IPS-18c (cell line): ENCODE data around the gene SLC17A4.
"Not testable (repeated sequence)": the region's sequence is repeated elsewhere in the genome, so short reads cannot be mapped to it uniquely, and the experiment has no call there.

Experiments used
- H3K4me3 ChIP-seq: 2 replicates; pipeline ENCODE4 v1.7.0; 2013; ENCODE audit warnings: low read depth, mild to moderate bottlenecking, low read length, moderate library complexity; ENCODE audit not compliant: insufficient read depth
- H3K9me3 ChIP-seq: one replicate; pipeline ENCODE4 v1.6.1; 2013; ENCODE audit warnings: mild to moderate bottlenecking, low read length, moderate library complexity; ENCODE audit not compliant: control insufficient read depth, insufficient read depth

SLC17A4 gene

DNA sequence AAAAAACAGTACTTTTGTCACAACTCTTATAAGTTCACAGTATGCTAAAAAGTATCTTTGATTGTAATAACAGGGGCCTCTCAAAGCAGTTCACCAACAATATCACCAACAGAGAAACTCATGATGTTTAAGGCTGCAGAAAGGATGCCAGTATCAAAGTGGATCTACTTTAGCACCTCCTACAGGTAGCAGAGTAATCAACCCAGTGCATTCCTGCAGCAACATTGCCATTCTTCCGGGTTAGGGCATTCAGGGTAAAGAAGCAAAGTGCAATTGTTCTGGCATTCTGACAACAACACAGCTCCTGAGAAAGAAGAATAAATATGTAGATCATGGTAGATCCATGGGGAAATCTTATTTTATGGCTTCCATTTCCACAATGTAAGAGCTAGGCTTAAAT is 7.6 kb upstream of the SLC17A4 start:
- H3K4me3 ChIP-seq: no peak overlapping the region
- peaks cover 4% of the 10 kb centered on the region for H3K9me3 ChIP-seq

DNA sequence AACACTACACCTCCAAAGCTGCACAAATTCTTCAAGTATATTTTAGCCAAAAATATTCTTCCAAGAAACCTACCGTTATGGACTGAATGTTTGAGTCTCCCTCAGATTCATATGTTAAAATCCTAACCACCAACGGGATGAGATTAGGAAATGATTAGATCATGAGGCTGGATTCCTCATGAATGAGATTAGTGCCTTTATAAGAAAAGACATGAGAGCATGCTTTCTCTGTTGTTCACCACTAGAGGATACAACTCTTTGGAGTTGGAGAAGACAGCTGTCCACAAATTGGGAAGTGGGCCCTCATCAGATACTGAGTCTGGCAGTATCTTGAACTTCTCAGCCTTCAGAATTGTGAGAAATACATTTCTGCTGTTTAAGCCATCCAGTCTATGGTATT is 7.1 kb upstream of the SLC17A4 start:
- Histone ChIP-seq H3K9me3 (no peaks in the 10 kb centered on the region), H3K4me3 (no peak overlapping the region)

DNA sequence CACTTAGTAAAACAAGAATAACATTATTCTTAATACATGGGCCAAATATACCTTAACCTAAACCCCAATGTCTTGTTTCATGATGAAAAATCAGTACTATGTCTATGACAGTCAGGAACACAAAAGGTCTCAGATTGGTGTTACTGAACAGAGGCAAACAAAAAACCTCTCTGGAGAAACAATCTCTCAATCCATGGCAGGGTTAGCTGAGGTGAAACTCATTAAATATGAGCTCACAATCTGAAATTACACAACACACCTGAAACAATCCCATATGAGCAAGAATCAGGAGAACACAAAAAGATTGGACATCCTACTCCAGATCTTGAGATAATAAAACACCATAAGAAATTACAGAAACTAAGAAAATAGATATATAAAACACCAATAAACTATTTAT is 6.5 kb upstream of the SLC17A4 start:
- H3K4me3 ChIP-seq: no peak overlapping the region
- no peaks in the 10 kb centered on the region for H3K9me3 ChIP-seq

DNA sequence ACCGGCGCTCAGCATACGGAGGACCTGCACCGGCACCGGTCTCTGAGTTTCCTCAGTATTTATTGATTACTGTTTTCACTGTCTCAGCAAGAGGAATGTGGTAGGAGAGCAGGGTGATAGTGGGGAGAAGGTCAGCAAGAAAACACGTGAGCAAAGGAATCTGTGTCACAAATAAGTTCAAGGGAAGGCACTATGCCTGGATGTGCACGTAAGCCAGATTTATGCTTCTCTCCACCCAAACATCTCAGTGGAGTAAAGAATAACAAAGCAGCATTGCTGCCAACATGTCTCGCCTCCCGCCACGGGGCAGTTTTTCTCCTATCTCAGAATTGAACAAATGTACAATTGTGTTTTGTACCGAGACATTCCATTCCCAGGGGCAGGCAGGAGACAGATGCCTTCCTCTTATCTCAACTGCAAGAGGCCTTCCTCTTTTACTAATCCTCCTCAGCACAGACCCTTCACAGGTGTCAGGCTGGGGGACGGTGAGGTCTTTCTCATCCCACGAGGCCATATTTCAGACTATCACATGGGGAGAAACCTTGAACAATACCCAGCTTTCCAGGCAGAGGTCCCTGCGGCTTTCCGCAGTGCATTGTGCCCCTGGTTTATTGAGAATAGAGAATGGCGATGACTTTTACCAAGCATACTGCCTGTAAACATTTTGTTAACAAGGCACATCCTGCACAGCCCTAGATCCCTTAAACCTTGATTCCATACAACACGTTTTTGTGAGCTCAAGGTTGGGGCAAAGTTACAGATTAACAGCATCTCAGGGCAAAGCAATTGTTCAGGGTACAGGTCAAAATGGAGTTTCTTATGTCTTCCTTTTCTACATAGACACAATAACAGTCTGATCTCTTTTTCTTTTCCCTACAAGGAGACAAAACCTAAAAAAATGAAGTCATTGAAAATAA is 5.7 kb upstream of the SLC17A4 start:
- H3K4me3 ChIP-seq, H3K9me3 ChIP-seq: not testable (repeated sequence)

DNA sequence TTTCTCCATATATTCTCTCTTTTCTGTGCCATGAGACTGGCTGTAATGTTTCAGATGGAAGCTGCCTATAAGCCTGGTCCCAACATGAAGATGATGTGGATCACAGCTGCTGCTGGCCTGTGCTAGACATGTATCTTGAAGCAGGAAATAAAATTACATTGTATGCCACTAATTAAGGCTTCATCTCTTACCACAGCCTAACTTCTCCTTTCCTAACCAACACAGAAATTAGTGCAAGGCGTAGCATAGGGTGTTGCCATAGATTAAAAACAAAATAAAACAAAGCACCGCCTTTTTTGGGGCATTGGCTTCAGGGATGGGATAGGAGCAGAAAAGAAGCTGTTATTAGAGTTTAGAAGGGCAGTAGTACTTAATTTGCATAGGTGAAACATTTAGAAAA is 4.7 kb upstream of the SLC17A4 start:
- H3K9me3 ChIP-seq: no peaks in the 10 kb centered on the region
- H3K4me3 ChIP-seq: no peak overlapping the region

DNA sequence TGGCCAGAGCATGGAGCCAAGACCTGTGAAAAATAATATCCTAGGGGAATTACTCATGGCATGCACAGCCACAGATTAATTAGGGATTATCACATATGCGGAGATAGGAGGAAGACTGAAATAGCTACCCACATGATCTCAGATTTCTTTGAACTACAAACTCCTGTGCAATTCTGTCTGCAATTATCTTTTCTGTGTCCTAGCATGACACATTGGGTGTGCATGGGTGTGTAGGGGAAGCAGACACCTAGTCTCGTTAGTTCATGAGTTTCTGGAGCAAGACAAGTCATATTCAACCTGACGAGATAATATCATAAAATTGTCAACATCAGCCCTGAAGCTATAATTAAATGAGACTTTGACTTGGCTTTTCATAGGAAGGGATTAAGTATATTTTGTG is 3.6 kb upstream of the SLC17A4 start:
- H3K4me3 ChIP-seq: no peak overlapping the region
- H3K9me3 ChIP-seq: no peaks in the 10 kb centered on the region

DNA sequence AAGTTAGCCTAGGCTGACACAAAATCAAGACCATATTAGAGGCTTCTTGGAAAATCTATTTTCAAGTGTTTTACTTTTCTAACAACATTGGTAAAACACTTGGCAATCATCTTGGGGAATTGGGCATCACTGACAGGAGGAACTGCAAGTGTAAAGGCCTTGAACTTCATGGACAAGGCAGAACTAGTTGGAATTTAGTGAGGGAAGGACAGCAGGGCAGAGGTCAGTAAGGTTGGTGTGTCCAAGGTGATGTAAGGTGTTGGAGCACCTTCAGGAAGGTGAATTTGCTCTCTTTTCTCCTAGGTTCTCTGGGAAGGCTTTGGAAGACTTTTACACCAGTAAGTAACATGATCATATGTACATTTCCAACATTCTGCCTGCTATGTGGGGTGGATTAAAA is 1.5 kb upstream of the SLC17A4 start:
- Histone ChIP-seq H3K4me3 (no peak overlapping the region), H3K9me3 (no peaks in the 10 kb centered on the region)

DNA sequence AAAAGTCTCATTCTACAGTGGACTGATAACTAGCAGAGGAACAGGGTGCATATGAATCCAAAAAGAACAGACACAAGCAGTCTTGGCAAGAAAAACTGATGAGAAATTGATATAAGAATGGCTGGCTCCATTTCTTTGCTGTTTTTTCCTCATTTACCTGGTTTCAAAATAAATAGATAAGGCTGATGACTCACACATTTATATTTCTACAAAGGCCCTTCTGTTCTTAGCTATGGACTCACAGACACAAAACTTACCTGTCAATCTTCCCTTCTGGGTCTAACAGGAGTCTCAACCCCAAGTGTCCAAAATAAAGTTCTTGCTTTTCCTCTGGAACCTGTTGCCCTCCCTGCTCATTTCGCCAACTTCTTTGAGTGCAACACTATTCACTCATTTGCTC is 941 bp downstream of the SLC17A4 start:
- H3K9me3 ChIP-seq: no peaks in the 10 kb centered on the region
- no peak overlapping the region for H3K4me3 ChIP-seq

DNA sequence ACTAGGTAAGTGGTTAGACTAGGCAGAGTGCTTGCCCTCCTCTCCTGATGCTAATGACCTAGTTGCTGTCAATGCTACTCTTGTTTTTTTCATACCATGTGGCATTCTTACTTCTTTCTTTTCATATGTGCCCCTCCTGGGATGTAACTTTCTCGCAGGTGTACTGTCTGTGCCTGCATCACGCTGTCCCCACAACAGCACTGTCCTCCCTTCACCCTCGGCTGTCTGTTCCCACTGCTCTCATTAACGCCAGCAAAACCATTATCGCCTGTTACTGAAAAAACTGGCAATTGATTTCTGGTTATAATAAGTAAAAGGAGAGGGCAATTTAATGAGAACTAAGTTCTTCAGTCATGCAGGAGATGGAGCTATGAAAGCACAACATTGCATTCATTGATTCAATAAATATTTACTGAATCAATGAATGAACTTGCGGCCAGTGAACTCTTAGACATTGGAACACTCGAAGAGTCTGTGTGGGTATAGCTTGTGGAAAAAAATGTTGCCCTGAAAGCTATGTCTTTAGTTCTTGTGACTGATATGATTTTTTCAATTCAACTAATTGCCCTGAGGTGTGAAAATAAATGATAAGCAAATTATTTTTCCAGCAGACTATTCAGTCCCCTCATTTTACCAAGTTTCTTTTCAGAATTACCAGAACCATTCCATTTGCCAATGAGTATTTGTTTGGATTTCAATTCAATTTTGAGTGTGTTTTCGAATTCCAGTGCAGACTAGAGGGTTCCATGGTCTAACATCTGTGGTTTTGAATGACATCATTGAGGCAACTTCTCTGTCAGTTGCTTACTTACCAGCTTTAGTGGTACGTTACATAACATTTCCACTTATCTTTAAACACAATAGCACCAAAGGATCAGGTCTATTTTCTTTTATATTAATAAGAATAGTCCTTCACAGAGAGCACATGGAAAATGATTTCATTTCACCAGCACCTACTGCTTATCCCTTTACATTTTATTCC is 2.1 kb downstream of the SLC17A4 start:
- Histone ChIP-seq H3K4me3 (no peak overlapping the region), H3K9me3 (no peaks in the 10 kb centered on the region)

DNA sequence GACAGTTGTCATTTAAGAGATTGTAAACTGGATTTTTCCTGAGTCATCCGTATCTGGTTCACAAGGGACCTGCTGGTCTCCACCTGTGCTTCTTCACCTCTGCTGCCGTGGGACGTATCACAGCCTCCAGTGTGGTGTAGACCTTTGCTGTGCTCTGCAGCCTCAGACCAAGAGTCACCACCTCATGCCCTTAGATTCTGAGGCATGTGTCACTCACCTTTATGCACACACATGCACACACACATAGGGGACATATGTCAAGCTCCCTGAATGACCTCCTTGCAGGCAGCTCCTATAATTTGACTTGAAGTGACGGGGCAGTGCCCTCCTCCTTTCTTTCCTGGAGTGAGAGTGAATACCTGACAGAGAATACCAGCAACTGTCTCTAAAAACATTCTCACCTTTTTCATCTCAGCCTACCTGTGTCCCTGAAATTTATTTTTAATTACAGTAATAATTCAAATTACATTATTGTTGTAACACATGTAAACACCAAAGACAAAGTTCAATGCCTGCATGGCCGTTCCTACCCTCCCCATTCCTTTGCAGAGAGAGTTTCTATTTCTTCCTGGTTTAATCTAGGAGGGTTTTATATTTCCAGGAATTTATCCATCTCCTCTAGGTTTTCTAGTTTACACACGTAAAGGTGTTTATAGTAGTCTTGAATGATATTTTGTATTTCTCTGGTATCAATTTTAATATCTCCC is 3.5 kb downstream of the SLC17A4 start:
- H3K4me3 ChIP-seq: no peak overlapping the region
- no peaks in the 10 kb centered on the region for H3K9me3 ChIP-seq

DNA sequence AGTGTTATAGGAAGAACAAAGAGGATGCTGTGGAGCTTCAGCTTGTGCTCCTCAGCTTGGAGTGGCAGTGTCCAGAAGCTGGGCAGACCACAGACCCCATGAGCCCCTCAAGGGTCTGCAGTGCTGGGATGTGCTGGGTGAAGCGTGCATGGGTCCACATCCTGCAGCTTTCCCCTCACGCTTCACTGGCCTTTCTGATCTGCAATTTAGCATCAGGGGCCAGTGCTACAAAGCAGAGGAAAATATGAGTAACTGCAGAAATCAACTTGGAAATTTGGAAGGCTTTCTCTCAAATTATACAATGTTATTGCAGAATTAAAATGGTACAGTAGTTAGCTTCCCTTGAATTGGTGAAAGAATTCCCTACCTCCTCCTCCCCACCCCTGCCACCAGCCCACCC is 10.1 kb downstream of the SLC17A4 start:
- Histone ChIP-seq H3K9me3 (no peaks in the 10 kb centered on the region), H3K4me3 (no peak overlapping the region)

DNA sequence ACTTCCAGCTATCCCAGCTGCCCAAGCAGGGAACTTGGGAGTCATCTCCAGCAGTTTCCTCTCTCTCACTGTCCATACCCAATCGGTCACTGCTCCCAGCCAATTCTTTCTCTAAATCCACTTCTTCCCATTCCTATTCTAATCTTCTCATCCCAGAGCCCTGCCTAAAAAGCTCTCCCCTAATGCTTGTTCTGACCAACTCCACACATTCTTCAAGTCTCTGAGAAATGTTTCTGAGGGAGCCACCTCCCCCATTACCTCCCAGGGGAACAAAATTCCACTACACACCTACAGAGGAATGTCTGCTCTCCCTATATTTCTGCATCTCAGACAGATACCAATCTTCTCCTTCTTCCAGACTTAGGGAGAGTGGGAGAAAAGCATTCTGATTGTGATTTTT is 14.0 kb downstream of the SLC17A4 start:
- no peaks in the 10 kb centered on the region for H3K9me3 ChIP-seq
- H3K4me3 ChIP-seq: no peak overlapping the region

DNA sequence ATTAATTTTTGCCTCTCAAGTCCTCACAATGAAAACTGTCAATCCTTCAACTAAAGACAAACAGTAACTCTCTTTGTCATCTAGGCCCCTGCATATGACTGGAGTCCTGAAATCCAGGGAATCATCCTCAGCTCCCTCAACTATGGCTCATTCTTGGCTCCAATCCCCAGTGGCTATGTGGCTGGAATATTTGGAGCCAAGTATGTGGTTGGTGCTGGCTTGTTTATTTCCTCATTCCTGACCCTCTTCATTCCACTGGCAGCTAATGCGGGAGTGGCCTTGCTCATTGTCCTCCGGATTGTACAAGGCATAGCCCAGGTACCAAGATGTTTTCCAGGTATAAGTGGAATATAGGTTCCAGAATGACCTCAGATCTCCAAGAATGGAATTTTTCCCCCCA is 15.4 kb downstream of the SLC17A4 start:
- no peak overlapping the region for H3K4me3 ChIP-seq
- no peaks in the 10 kb centered on the region for H3K9me3 ChIP-seq

DNA sequence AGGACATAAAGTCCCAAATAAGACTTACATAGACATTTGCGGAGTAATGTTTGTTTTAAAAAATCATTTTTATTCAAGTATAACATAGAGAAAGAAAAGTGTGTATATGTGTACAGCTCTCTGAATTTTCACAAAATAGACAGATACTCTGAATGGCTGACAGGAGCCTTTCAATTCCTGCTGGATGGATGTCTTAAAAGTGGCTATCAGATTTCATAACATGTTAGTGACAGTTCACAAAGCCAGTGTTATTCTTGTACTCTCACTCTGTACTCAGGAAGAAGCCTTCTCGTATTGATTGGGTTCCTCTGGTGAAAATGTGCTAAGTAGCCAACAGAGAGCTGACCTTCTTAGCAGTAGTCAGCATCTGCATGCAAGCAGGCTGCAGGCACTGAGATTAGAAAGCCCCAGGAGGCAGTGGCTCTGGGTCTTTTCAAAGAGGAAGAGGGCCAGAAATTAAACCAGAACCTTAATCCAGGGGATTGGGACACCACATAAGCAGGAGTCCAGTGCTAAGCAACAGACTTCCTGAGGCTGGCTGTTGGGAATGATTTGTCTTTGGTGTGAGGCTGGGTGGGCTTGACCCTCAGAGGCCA is 19.7 kb downstream of the SLC17A4 start:
- Histone ChIP-seq H3K4me3 (no peak overlapping the region), H3K9me3 (no peaks in the 10 kb centered on the region)

DNA sequence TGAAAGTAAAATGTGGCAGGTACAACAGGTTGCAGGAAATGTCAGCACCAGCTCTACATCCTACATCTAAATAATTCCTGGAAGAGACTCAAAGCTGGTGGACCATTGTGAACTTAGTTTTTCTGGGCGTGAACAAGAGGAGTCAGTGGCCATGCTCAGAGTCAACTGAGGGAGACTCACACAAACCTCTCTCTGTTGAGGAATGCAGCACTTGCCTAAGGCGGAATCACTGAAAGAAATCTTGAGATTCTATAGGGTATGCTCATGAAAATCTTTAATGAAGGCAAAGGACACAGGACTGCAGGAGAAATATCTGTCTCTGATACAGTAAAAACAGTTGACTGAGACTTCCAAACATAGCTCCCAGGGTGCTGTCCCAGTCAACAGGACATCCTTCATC is 22.5 kb downstream of the SLC17A4 start:
- H3K4me3 ChIP-seq: no peak overlapping the region

DNA sequence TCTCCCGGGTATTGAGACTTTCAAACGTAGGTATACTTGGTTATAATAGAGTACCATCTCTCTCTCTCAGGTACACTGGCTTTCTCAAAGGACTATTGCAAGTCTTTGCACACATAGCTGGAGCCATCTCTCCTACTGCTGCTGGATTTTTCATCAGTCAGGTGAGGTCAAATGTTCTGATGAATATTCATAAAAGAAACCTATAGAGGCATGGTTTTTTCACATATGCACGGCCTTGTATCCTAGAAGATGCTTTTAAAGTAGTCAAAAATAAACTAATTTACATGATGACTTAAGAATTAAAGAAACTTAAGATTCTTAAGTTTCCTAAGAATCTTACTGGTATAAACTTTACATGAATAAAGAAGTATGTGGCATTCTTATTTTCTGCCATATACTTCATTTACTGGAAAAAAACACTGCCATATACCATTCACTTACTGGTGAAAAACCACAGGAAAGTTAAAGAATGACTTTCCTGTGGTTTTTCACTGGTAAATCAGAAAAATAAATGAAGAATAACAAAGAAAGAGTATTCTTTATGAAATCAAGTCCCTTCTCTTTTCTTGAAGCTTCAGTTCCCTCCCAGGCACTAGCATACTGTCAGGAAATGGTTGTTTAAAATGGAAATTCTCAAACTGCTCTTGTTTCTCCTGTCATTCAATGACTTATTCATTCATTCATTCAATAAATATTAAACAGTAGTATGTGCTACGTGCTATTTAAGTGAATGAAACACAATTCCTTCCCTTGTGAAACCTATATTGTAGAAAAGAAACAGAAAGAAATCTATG is 23.5 kb downstream of the SLC17A4 start:
- no peak overlapping the region for H3K4me3 ChIP-seq
- H3K9me3 ChIP-seq: no peaks in the 10 kb centered on the region

More for the DNA sequence above, 22.5 kb downstream of the SLC17A4 start:
- H3K9me3 ChIP-seq: no peaks in the 10 kb centered on the region
